Measurements from ENCODE around the gene LTBP3.

The LTBP3 gene

GRCh38 chr11:65505466-65506289 lies 52.5 kb downstream of the LTBP3 start:
- no peak for DNase-seq

GRCh38 chr11:65504674-65505465 lies 53.3 kb downstream of the LTBP3 start:
- no peak for DNase-seq

- DNase-seq, result no peak
Measured at GRCh38 chr11:65503949-65504673, 54.0 kb downstream of the LTBP3 start.

- DNase-seq, result no peak
Measured at GRCh38 chr11:65503368-65503948, 54.7 kb downstream of the LTBP3 start.

GRCh38 chr11:65502555-65503367 lies 55.4 kb downstream of the LTBP3 start:
- DNase-seq, result no peak

GRCh38 chr11:65502274-65502554 lies 55.9 kb downstream of the LTBP3 start:
- DNase-seq, result no peak

- no peak for DNase-seq
Measured at GRCh38 chr11:65501472-65502273, 56.5 kb downstream of the LTBP3 start.

- no peak for DNase-seq
Measured at GRCh38 chr11:65501186-65501471, 57.0 kb downstream of the LTBP3 start.

- DNase-seq, result no peak
Measured at GRCh38 chr11:65500387-65501185, 57.6 kb downstream of the LTBP3 start.

- DNase-seq, result no peak
Measured at GRCh38 chr11:65499713-65500386, 58.3 kb downstream of the LTBP3 start.

GRCh38 chr11:65498977-65499712 lies 59.0 kb downstream of the LTBP3 start, which contains the start of gene MALAT1:
Gene MALAT1 (plus strand): TSS chr11:65499045.
- peak; percentile 92 for DNase-seq

GRCh38 chr11:65498727-65498976 lies 59.5 kb downstream of the LTBP3 start:
- no peak for DNase-seq

GRCh38 chr11:65498042-65498726 lies 60.0 kb downstream of the LTBP3 start:
- DNase-seq, result no peak

GRCh38 chr11:65497141-65498041 lies 60.8 kb downstream of the LTBP3 start:
- peak; percentile 96 for DNase-seq

- no peak for DNase-seq
Measured at GRCh38 chr11:65496304-65497140, 61.6 kb downstream of the LTBP3 start.

- no peak for DNase-seq
Measured at GRCh38 chr11:65493367-65494176, 64.6 kb downstream of the LTBP3 start.

Measured in NCI-H2107 (cell line).